ENCODE results near the gene PLCB3. TPM values are rescaled to one million over a fixed set of nuclear protein-coding genes. Genes with fewer than 3 reads are reported as not detected.
"Not testable (repeated sequence)": the region's sequence is repeated elsewhere in the genome, so short reads cannot be mapped to it uniquely, and the experiment has no call there.

PLCB3 gene
- polyA plus RNA-seq, 1 experiment = 11.7 TPM

DNA sequence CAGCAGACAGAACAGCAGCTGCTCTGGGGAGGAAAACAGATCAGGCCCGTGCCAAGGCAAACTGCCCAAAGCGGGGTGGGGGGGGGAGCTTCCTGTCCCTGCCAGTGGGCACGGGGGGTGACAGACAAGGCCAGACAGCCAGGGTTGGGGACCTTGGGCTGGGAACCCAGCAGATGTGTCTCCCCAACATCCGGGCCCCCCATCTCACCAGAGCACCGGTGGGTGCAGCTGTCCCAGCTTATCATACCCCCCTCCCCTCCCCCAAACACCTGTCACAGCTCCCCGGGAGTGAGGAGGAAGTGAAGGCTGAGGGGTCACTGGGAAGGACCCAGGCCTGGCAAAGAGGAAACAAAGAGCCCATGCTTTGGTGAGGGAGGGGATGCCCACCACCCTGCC, 5.9 kb upstream of the PLCB3 start:
- ChIA-PET CTCF (interaction anchor here (0.6 to 3.3 kb wide), 4 partner anchors 41 to 59 kb away, joined by 5 to 22 read pairs (median 7); no protein-coding TSS in a partner anchor), POLR2A (interaction anchor here (0.5 to 1.9 kb wide), 7 partner anchors 11 to 1364 kb away, joined by 3 to 9 read pairs (median 4); partner anchors contain the start of genes ESRRA, FERMT3, NUDT22 and TRPT1)
- no peak for DNase-seq (ENCODE audit: low read depth, low spot score)
- Histone ChIP-seq H3K4me3 (ENCODE audit: low read depth, low read length) (peak overlapping the region; percentile 98), H3K27ac (ENCODE audit: low read depth, low read length) (peak overlapping the region; percentile 77), H3K27me3 (ENCODE audit: control insufficient read depth, insufficient read depth, low read length) (no peaks in the 10 kb centered on the region), H3K9me3 (ENCODE audit: control insufficient read depth, insufficient read depth, low read length) (peaks cover 4% of the 10 kb centered on the region; the same call in 1 of the 2 replicates)
- TF ChIP-seq, protein P1, sequence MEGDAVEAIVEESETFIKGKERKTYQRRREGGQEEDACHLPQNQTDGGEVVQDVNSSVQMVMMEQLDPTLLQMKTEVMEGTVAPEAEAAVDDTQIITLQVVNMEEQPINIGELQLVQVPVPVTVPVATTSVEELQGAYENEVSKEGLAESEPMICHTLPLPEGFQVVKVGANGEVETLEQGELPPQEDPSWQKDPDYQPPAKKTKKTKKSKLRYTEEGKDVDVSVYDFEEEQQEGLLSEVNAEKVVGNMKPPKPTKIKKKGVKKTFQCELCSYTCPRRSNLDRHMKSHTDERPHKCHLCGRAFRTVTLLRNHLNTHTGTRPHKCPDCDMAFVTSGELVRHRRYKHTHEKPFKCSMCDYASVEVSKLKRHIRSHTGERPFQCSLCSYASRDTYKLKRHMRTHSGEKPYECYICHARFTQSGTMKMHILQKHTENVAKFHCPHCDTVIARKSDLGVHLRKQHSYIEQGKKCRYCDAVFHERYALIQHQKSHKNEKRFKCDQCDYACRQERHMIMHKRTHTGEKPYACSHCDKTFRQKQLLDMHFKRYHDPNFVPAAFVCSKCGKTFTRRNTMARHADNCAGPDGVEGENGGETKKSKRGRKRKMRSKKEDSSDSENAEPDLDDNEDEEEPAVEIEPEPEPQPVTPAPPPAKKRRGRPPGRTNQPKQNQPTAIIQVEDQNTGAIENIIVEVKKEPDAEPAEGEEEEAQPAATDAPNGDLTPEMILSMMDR (IDR thresholded peaks at IDR 0.05; ENCODE audit: low read depth, low read length) = no peak

GRCh38 chr11:64245797-64246620, 5.3 kb upstream of the PLCB3 start:
- H3K4me3 ChIP-seq (ENCODE audit: low read depth, low read length) = peak overlapping the region; percentile 98
- peaks cover 4% of the 10 kb centered on the region; the same call in 1 of the 2 replicates for H3K9me3 ChIP-seq (ENCODE audit: control insufficient read depth, insufficient read depth, low read length)
- TF ChIP-seq, protein P1 (IDR thresholded peaks at IDR 0.05; ENCODE audit: low read depth, low read length) = no peak
- DNase-seq (ENCODE audit: low read depth, low spot score) = peak; percentile 50
- ChIA-PET CTCF (interaction anchor here (1.2 to 3.3 kb wide), 3 partner anchors 41 to 58 kb away, joined by 7 to 22 read pairs (median 8); partner anchors contain the start of gene CATSPERZ), POLR2A (interaction anchor here (0.5 to 1.9 kb wide), 9 partner anchors 10 to 1364 kb away, joined by 3 to 9 read pairs (median 4); partner anchors contain the start of genes ESRRA, FERMT3, NUDT22 and TRPT1)
- H3K27ac ChIP-seq (ENCODE audit: low read depth, low read length) = peak overlapping the region; percentile 77
- H3K27me3 ChIP-seq (ENCODE audit: control insufficient read depth, insufficient read depth, low read length) = no peaks in the 10 kb centered on the region

DNA sequence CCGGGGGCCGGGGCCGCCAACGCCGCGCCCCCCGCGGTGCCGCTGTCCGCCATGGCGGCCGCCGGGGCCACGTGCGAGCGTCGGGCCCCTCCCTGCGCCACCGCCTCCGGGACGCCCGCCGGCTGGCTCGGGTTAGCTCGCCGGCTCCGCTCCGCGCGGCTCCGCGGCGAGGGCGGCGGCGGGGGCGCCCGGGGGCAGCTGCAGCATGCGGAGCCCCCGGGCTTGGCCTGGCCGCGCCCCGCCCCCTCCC, 4.8 kb upstream of the PLCB3 start:
- not testable (repeated sequence) for H3K27me3 ChIP-seq (ENCODE audit: control insufficient read depth, insufficient read depth, low read length); H3K27ac ChIP-seq (ENCODE audit: low read depth, low read length); H3K9me3 ChIP-seq (ENCODE audit: control insufficient read depth, insufficient read depth, low read length); DNase-seq (ENCODE audit: low read depth, low spot score)
- ChIA-PET CTCF (interaction anchor here (1.3 to 3.3 kb wide), 2 partner anchors 42 to 54 kb away, joined by 8 to 22 read pairs; partner anchors contain the start of gene CATSPERZ), POLR2A (interaction anchor here (1.1 to 1.9 kb wide), 4 partner anchors 15 to 25 kb away, joined by 3 to 6 read pairs (median 4); partner anchors contain the start of genes NUDT22 and TRPT1)
- peak overlapping the region; percentile 98; the same call in 1 of the 2 replicates for H3K4me3 ChIP-seq (ENCODE audit: low read depth, low read length)

DNA sequence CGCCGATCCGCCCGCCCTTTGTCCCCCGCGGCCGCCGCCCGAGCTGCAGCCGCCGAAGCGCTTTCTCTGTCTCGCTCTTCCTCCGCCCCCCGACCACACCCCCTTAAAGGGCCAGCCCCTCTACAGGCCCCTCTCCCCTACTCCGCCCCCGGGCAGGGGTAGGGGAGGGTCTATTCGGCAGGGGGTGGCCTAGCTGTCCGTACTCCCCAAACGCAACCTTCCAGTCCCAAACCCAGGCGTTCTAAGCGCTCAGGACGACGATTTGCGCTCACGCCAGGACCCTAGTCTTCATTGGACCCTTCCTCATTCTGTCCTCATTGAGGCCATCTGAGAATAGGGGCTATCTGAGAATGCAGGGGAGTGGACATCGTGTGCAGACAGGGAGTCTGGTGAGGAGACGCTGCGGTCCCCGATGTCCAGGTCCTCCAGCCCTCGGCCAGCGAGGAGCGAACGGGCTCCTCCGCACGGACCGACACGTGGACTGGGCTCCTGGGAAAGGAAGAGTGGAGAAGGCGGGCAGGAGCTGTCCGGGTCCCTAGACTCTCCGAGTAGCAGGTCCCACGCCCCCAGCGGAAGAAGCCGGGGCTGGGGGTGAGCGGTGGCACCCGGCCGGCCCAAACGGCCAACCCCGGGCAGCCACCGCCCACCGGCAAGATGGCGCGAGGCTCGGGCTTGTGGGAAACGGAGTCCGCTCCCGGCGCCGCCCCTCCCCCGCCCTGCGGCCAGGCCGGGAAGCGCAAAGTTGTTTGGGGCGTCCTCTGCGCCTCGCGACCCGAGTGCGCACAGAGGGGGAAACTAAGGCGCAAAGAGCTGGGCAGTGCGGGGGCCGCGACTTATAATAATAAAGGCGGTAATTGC, 4.2 kb upstream of the PLCB3 start, which contains the start of gene PPP1R14B:
Gene PPP1R14B, minus strand, starts transcription at position 73 of the 858 bp plus-strand sequence. CDS start 270 bp downstream, outside the sequence.
- H3K9me3 ChIP-seq (ENCODE audit: control insufficient read depth, insufficient read depth, low read length) = no peaks in the 10 kb centered on the region
- TF ChIP-seq, protein P1 (IDR thresholded peaks at IDR 0.05; ENCODE audit: low read depth, low read length) = 0 out of 2 replicates have a peak, but pooled peaks have one; percentile 7
- H3K4me3 ChIP-seq (ENCODE audit: low read depth, low read length) = peak within 1 kb of the TSS; percentile 98
- no peaks in the 10 kb centered on the region for H3K27me3 ChIP-seq (ENCODE audit: control insufficient read depth, insufficient read depth, low read length)
- peak within 1 kb of the TSS; percentile 83 for H3K27ac ChIP-seq (ENCODE audit: low read depth, low read length)
- peak; percentile 49 for DNase-seq (ENCODE audit: low read depth, low spot score)
- ChIA-PET POLR2A (interaction anchor here (1.1 to 1.6 kb wide), 3 partner anchors 15 to 24 kb away, joined by 3 to 4 read pairs (median 3); no protein-coding TSS in a partner anchor), CTCF (interaction anchor here (0.6 to 1.3 kb wide), 2 partner anchors 38 to 54 kb away, joined by 3 to 8 read pairs; partner anchors contain the start of gene CATSPERZ)

All from AG04450 (cell line).